ENCODE data around the gene GET4.

DNA sequence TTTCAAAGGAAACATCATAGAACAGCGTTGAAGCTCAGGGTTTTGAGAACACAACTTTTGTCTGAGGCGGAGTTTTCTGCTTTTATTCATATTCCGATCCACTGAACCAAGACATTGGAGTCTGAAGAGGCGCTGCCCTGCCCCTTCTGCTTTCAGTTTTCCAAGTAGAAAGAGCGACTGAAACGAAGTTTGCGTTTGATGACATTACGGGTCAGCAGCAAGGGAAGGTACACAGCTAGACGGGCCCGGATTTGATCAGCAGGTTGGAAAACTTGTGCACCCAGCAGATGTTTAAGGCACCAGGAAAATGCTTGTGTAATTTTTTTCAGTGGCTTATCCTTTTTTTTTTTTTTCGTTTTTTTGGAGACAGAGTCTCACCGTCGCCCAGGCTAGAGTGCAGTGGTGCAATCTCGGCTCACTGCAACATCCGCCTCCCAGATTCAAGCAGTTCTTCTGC, 43.4 kb upstream of the GET4 start:
- TF ChIP-seq, protein P1, sequence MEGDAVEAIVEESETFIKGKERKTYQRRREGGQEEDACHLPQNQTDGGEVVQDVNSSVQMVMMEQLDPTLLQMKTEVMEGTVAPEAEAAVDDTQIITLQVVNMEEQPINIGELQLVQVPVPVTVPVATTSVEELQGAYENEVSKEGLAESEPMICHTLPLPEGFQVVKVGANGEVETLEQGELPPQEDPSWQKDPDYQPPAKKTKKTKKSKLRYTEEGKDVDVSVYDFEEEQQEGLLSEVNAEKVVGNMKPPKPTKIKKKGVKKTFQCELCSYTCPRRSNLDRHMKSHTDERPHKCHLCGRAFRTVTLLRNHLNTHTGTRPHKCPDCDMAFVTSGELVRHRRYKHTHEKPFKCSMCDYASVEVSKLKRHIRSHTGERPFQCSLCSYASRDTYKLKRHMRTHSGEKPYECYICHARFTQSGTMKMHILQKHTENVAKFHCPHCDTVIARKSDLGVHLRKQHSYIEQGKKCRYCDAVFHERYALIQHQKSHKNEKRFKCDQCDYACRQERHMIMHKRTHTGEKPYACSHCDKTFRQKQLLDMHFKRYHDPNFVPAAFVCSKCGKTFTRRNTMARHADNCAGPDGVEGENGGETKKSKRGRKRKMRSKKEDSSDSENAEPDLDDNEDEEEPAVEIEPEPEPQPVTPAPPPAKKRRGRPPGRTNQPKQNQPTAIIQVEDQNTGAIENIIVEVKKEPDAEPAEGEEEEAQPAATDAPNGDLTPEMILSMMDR (optimal IDR thresholded peaks at IDR 0.05 in 1 of 3, IDR thresholded peaks at IDR 0.05 in 1 of 3, conservative IDR thresholded peaks at IDR 0.05 in 1 of 3; ENCODE audit: extremely low read depth in 1 of 3, insufficient read depth in 2 of 3, low read length in 3 of 3): no peak
- no peak for TF ChIP-seq EZH2 (IDR thresholded peaks at IDR 0.05; ENCODE audit: low read length)
